ENCODE results near the gene PROKR1.

Gene PROKR1

GRCh38 chr2:68698567-68699377 is 55.4 kb downstream of the PROKR1 start:
- DNase-seq = no peak

DNA sequence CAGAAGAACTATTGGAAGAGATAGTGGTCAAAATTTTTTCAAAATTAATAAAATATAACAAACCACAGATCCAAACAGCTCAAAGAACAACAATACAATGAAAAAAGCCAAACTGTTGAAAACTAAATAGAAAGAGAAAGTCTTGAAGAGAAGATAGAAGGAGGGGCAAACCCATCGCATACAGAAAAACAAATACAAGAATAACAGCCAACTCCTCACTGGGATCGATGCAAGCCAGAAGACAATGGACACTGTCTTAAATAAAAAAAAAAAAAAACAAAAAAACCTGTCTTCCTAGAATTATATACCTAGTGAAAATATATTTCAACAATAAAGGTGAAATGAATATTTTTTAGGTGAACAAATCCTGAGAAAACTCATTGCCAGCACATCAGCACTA is 57.2 kb downstream of the PROKR1 start:
- DNase-seq = no peak

- DNase-seq = no peak
Measured at GRCh38 chr2:68706637-68707036, 63.3 kb downstream of the PROKR1 start.

All from hypothalamus (tissue), 51 donors.